Spinal cord (tissue), 10 donors: ENCODE results near the gene PARVG. TPM values are rescaled to one million over a fixed set of nuclear protein-coding genes. Genes with fewer than 3 reads are reported as not detected.

Source experiments
- DNase-seq, 6 donors: peaks; one replicate each; pipeline versions ENCODE4 v3.0.0 to v3.0.0-alpha.2; 2013 to 2015; ENCODE audit warnings: low spot score in 6 of 6, low read depth in 4 of 6
- H3K27ac ChIP-seq: one replicate; pipeline ENCODE4 v1.5.1; 2013; ENCODE audit warnings: low read depth, low read length, control low read depth
- H3K27me3 ChIP-seq: one replicate; pipeline ENCODE4 v1.6.1; 2013; ENCODE audit warnings: low read length; ENCODE audit not compliant: control insufficient read depth, insufficient read depth
- H3K36me3 ChIP-seq: one replicate; pipeline ENCODE4 v1.6.1; 2013; ENCODE audit warnings: low read length; ENCODE audit not compliant: control insufficient read depth, insufficient read depth
- H3K4me1 ChIP-seq: one replicate; pipeline ENCODE4 v1.6.1; 2013; ENCODE audit warnings: low read length; ENCODE audit not compliant: control insufficient read depth, insufficient read depth
- H3K4me3 ChIP-seq: one replicate; pipeline ENCODE4 v1.5.1; 2013; ENCODE audit warnings: low read depth, low read length, control low read depth
- H3K9me3 ChIP-seq: one replicate; pipeline ENCODE4 v1.6.1; 2013; ENCODE audit warnings: low read length; ENCODE audit not compliant: control insufficient read depth, insufficient read depth
- WGBS: methylation state at CpG from one replicate; pipeline ENCODE4 v1.1.5; 2013; ENCODE audit warnings: missing lambda C conversion rate; ENCODE audit not compliant: insufficient coverage; 5-methylcytosine and 5-hydroxymethylcytosine counted together
- polyA plus RNA-seq, 2 donors: library from polyadenylated mRNA; unstranded; fragments of 120-200 nt; gene quantifications; one replicate each; pipeline ENCODE4 v1.2.1, GENCODE V29; 2013; ENCODE audit not compliant: insufficient read length in 2 of 2
- total RNA-seq, 2 donors: library from RNA; depleted of rRNA in 1 of 2; stranded (reverse); fragments of 120-200 nt in 1 of 2; fragments of >200 nt in 1 of 2; gene quantifications; one replicate each; pipeline versions ENCODE4 v1.2.3 to v1.2.4, GENCODE V29; 2013 to 2014
- donor health status: healthy.

PARVG gene
- total and polyA plus RNA-seq, 4 donors = 5.8 to 7.3 (median 6.5) TPM

DNA sequence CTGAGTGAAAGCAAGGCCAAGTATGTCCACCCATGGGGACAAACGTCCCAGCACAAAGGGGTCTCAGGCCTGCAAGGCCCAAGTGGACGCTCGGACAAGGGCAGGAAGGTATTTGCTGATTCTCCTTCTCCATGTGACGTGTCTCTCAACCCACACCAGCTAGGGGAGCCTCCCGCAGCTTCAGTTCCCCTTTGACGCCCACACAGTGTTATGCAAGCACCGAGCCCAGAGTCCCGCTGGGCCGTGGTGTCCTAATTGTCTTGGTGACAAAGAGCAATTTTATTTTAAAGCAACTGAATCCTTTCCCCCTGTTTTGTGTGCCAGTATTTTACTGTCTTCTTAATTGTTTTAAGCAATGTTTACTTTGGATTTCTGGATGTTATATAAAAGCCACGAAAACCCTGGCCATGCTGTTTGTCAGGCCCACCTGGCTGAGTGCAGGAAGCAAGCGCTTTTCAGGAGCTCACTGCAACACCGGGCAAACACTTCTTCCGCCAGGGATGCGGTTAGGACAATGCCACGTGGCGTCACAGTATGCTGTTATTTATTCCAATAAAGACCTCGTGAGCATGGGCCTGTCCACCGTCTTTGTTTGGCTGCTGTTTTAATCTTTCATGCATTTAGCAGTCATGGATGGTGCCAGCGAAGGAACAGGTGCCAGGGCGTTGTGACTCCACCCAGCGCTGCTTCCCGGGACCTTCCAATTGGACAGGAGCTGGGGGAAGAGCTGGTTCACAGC is 8.2 kb upstream of the PARVG start:
- peak in 2 of 6 donors; percentile 37 to 41 for DNase-seq
- H3K27me3 ChIP-seq = no peaks in the 10 kb centered on the region
- H3K9me3 ChIP-seq = no peaks in the 10 kb centered on the region
- H3K4me3 ChIP-seq = no peak overlapping the region
- WGBS = 61% methylated on average over 16 of the region's 22 CpGs
- peaks cover 17% of the 10 kb centered on the region for H3K4me1 ChIP-seq
- no peak overlapping the region for H3K27ac ChIP-seq
- peaks cover 6% of the 10 kb centered on the region for H3K36me3 ChIP-seq

DNA sequence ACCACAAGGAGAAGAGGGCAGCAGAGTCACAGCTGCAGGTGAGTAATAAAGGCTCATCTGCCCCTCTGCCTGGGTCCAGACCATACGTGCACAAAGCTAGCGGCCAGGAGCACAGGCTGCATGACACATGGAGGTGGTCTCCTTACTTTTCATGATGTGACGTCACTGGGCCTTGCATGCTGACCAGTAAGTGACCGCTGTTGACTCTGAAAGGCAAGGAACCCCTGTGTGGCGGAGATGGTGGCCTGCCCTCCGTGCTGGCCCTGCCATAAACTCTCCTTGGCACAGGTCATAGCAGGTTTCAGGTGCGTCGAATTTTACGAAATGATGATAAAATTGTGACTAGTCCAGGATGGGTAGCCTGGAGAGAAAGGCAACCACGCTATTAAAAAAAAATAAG is 7.6 kb upstream of the PARVG start:
- no peak for DNase-seq
- Histone ChIP-seq H3K36me3 (peaks cover 4% of the 10 kb centered on the region), H3K9me3 (no peaks in the 10 kb centered on the region), H3K4me3 (no peak overlapping the region), H3K27ac (no peak overlapping the region), H3K4me1 (peaks cover 17% of the 10 kb centered on the region), H3K27me3 (no peaks in the 10 kb centered on the region)
- 88% methylated on average over 6 of the region's 10 CpGs for WGBS

DNA sequence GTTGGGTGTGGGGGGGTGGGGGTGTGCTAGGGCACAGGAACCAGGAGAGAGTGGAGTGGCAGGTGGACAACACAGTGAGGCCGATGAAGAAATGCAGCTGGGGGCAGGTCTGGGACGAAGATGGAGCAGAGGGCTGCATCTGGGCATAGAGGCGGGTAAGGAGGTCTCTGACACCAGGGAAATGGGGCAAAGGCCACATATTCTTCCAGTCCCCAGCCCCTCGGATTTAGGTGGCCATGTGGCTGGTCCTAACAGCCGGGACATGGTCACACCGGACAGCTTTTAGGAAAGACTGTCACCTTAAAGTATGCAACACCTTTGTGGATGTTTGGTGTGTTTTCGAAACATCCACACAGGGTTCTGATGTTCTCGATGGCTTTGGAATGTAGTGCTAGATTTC is 5.0 kb upstream of the PARVG start:
- no peaks in the 10 kb centered on the region for H3K36me3 ChIP-seq
- H3K27me3 ChIP-seq = no peaks in the 10 kb centered on the region
- H3K9me3 ChIP-seq = no peaks in the 10 kb centered on the region
- WGBS = 99% methylated on average over 8 of the region's 8 CpGs
- DNase-seq = no peak
- H3K4me1 ChIP-seq = peaks cover 21% of the 10 kb centered on the region
- no peak overlapping the region for H3K4me3 ChIP-seq
- H3K27ac ChIP-seq = no peak overlapping the region

DNA sequence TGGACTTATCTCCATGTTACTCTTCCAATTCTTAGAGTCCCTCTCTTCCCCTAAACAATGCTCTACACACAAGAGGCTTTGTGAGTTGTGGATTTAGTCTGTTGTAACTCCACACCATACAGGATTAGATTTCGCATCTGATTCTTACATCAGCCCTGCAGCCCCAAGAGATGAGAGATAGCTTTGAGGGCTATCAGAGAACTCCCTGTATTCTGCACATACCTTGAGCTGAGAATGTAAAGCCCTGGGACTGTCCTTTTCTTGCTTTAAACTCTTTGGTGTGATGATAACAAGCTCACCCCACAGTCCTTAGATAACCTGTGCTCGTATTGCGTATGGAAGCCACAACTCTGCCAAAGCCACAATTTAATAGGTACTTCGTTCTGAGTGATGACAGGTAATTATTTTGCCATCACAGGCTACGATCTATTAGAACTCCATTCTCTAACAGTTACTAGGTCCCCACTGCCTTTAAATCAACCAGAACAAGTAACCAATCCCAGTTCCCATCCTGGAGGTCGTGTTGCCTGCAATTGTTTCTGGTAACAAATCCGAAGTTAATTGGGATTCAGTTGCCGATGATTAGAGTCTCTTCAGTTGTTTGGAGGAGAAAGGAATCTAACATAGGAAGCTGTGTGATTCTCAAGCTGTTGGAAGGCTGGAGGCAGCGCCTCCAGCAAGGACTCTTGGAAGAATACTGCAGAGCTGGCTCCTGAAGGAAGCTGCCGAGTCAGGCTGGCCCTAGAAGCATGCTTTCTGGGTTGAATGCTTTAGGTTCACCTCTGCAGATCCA is 1.3 kb upstream of the PARVG start:
- DNase-seq = peak in 1 of 6 donors; percentile 28
- peaks cover 4% of the 10 kb centered on the region for H3K4me1 ChIP-seq
- H3K9me3 ChIP-seq = no peaks in the 10 kb centered on the region
- no peak overlapping the region for H3K4me3 ChIP-seq
- no peak overlapping the region for H3K27ac ChIP-seq
- no peaks in the 10 kb centered on the region for H3K27me3 ChIP-seq
- WGBS = 52% methylated on average over 7 of the region's 10 CpGs
- H3K36me3 ChIP-seq = no peaks in the 10 kb centered on the region

DNA sequence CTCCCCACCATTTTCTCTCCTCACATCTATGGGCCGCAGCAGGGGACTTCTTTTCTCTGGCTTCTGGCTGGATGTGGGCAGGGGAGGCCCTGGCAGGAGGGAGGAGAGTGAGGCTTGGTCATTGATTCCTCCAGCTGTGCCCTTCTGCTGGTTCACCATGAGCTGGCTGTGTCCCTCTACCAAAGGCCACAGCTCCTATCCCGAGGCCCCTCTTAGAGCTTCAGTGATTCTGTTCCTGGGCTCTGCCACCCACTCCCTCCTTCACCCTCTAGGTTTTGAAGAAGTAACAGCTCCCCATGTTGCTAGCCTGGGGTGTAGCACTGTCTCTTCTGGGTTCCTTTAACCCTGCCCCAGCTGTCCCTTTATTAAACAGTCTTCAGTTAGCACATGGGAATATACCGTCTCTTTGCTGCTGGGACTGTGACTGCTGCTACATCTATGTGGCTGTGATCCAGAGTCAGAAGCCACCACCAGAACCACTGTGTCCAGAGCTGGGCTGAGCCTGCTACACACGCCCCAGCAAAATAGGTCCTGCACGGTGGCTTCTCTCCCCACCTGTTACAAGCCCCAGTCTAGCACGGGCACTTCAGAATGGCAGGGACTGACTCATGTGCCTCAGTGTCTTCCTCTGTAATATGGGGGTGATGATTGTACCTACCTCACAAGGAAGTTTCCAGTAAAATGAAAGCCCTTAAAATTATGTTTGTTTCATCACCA is 578 bp upstream of the PARVG start:
- Histone ChIP-seq H3K27ac (no peak overlapping the region), H3K27me3 (no peaks in the 10 kb centered on the region), H3K4me1 (peaks cover 4% of the 10 kb centered on the region), H3K9me3 (no peaks in the 10 kb centered on the region), H3K36me3 (no peaks in the 10 kb centered on the region), H3K4me3 (no peak overlapping the region)
- DNase-seq = no peak
- WGBS = 70% methylated on average over 3 of the region's 6 CpGs

DNA sequence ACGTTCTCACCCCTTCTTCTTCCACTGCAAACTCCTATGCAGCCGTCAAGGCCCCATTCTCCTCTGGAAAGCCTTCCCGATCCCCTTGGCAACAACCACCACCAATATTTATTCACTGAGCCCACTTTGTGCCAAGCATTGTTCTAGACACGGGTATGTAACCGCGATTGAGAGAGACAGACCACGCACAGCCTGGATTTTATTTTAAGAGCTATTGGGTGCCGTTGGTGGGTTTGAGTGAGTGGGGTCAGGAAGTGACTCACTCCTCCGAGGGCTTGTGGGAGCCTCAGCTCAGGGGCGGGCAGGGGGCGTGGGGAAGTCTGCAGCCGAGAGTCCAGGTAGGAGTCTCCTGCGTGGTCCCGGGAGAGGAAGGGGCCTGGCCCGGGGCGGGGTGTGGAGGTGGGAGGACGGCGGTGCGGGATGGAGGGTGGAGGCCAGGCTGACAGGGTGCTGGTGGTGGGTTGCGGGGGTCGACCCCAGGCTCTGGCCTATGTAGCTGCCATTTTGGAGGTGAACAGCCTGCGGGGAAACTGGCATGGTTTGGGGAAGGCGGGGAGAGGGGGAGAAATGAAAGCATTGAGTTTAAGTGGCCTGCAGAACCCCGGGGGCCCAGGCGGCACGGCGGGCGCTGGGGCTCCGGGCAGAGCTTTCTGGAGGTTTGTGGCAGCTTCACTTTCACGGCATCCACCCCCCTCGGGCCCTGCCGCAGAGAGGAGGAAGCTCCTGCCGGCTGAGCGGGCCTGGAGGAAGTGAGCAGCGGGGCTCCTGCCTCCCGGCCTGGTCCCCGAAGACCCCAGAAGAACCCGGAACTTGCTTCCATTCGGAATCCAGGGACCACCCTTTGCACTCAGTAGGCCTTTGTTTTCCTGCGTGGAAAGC is 547 bp downstream of the PARVG start:
- WGBS = 80% methylated on average over 37 of the region's 40 CpGs
- Histone ChIP-seq H3K27me3 (no peaks in the 10 kb centered on the region), H3K4me3 (no peak overlapping the region), H3K36me3 (no peaks in the 10 kb centered on the region), H3K9me3 (no peaks in the 10 kb centered on the region), H3K27ac (no peak overlapping the region), H3K4me1 (peaks cover 4% of the 10 kb centered on the region)
- DNase-seq = no peak

DNA sequence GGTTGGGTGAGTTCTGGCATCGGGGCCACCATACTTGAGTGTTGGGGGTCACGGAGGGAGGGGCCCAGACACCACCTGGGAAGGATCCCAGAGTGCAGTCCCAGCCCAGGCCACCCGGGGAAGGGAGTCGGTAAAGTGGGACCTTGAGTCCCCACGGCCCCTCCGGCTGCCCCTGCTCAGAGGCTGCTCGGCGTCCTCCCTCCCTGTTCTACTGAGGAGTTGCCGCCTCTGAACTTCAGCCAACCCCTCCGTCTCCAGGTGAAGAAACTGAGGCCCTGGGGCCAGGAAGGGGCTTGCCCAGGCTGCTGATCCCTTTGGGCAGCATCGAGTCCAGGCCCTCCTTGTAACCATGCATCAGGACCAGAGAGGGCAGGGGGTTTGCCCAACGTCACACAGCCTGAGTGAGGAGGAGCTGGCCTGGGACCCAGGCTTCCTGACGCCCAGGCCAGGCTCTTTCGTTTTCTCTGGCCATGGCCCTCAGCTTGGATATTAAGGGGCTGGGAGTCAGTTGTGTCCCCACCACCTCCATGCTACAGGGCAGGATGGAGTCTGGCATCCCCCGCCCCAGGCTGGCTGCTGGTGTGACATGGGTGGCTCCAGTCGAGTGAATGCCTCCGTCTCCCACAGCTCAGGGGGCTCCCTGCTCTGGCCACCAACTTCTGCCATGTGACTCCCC is 1.3 kb downstream of the PARVG start:
- WGBS = 84% methylated on average over 15 of the region's 17 CpGs
- H3K4me3 ChIP-seq = no peak overlapping the region
- no peak for DNase-seq

DNA sequence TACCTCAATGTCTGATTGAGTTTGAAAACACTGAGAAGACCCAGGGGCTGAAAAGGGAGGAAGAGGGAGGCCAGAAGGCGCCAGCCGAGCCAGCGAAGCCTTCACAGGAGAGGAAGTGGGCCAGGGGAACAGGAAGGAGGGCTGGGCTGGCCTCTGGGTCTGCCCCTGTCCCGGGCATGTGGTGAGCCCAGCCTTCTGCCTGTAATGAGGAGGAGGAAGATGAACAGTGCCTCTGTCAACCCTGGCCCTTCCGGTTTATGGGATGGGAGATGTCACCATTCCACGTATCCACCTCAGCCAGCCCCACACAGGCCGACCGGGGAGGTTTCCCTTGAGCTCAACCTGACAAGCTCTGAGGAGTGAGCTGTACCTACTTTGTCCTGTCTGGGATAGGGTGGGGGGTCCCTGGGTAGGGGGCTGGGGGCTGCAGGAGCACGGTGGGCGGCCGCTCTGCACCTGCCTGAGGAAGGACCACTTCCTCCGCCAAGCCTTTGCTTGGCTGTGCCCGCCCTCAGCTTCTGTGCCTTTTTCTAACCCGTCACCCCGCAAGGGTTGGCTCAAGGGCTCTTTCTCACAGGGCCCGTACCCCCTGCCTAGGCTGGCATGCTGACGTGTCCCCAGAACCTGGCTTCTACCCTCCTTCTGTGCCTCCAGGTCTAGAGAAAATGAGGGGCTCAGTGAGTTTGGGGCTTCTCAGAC is 2.0 kb downstream of the PARVG start:
- H3K4me1 ChIP-seq = peaks cover 4% of the 10 kb centered on the region
- 92% methylated on average over 13 of the region's 17 CpGs for WGBS
- no peaks in the 10 kb centered on the region for H3K36me3 ChIP-seq
- H3K9me3 ChIP-seq = no peaks in the 10 kb centered on the region
- DNase-seq = no peak
- H3K27ac ChIP-seq = no peak overlapping the region
- no peak overlapping the region for H3K4me3 ChIP-seq
- no peaks in the 10 kb centered on the region for H3K27me3 ChIP-seq

More for the DNA sequence above, 1.3 kb downstream of the PARVG start:
- Histone ChIP-seq H3K36me3 (no peaks in the 10 kb centered on the region), H3K4me1 (peaks cover 4% of the 10 kb centered on the region), H3K9me3 (no peaks in the 10 kb centered on the region), H3K27me3 (no peaks in the 10 kb centered on the region), H3K27ac (peak overlapping the region; percentile 33)
